CD14-positive monocyte (primary cell): ENCODE results near the gene TAF4. TPM values are rescaled to one million over a fixed set of nuclear protein-coding genes. Genes with fewer than 3 reads are reported as not detected.
A peak's percentile ranks its signal among the peaks of the same experiment; 100 is the strongest.

Experiments used
- DNase-seq, 3 donors: peaks; one replicate each; pipeline ENCODE4 v3.0.0-alpha.2; 2011 to 2022
- H2AFZ ChIP-seq: 2 replicates; pipeline ENCODE4 v1.6.0; 2012; ENCODE audit warnings: mild to moderate bottlenecking, low read depth, low read length, inconsistent platforms; ENCODE audit not compliant: insufficient read depth, poor library complexity, severe bottlenecking
- H3K27ac ChIP-seq, 2 donors: 1 replicate in 1 of 2; 2 replicates in 1 of 2; pipeline ENCODE4 v1.5.1; 2012 to 2013; ENCODE audit warnings: low read length in 2 of 2, control low read depth in 1 of 2, inconsistent platforms in 1 of 2, low read depth in 1 of 2, mild to moderate bottlenecking in 1 of 2
- H3K27me3 ChIP-seq, 2 donors: one replicate each; pipeline versions ENCODE4 v1.6.0 to v1.6.1; 2011 to 2013; ENCODE audit warnings: low read length in 2 of 2; ENCODE audit not compliant: control insufficient read depth in 2 of 2, insufficient read depth in 2 of 2
- H3K36me3 ChIP-seq, 2 donors: replicated peaks in 1 of 2; 1 replicate in 1 of 2; 2 replicates in 1 of 2; pipeline versions ENCODE4 v1.5.1 to v1.6.1; 2012 to 2013; ENCODE audit warnings: low read length in 2 of 2, control low read depth in 1 of 2, inconsistent platforms in 1 of 2, mild to moderate bottlenecking in 1 of 2; ENCODE audit not compliant: insufficient read depth in 2 of 2, control insufficient read depth in 1 of 2
- H3K4me1 ChIP-seq, 2 donors: 1 replicate in 1 of 2; 2 replicates in 1 of 2; pipeline versions ENCODE4 v1.5.1 to v1.6.1; 2012 to 2013; ENCODE audit warnings: low read length in 2 of 2, control low read depth in 1 of 2, inconsistent platforms in 1 of 2, mild to moderate bottlenecking in 1 of 2, moderate library complexity in 1 of 2; ENCODE audit not compliant: insufficient read depth in 2 of 2, control insufficient read depth in 1 of 2
- H3K4me2 ChIP-seq: replicated peaks from 2 replicates; pipeline ENCODE3; 2012; ENCODE audit warnings: low read length, moderate library complexity, mild to moderate bottlenecking; ENCODE audit not compliant: poor library complexity, severe bottlenecking; ENCODE audit errors: extremely low read depth
- H3K4me3 ChIP-seq, 3 experiments: fragments of 200-600 bp in 1 of 3; sonication (generic) in 1 of 3; replicated peaks in 1 of 3; 1 replicate in 2 of 3; 2 replicates in 1 of 3; pipeline ENCODE4 v1.5.1; 2011 to 2013; ENCODE audit warnings: low read length in 3 of 3, mild to moderate bottlenecking in 3 of 3, control low read depth in 2 of 3, low read depth in 2 of 3, inconsistent platforms in 1 of 3, moderate library complexity in 1 of 3
- H3K79me2 ChIP-seq: 2 replicates; pipeline ENCODE4 v1.6.0; 2012; ENCODE audit warnings: mild to moderate bottlenecking, control low read depth, inconsistent platforms, low read length, moderate library complexity; ENCODE audit not compliant: insufficient read depth
- H3K9ac ChIP-seq: 2 replicates; pipeline ENCODE4 v1.6.0; 2017; ENCODE audit warnings: low read length, mild to moderate bottlenecking; ENCODE audit not compliant: insufficient read depth, poor library complexity, severe bottlenecking
- H3K9me3 ChIP-seq, 2 donors: replicated peaks in 1 of 2; 1 replicate in 1 of 2; 2 replicates in 1 of 2; pipeline versions ENCODE4 v1.5.1 to v1.6.1; 2012 to 2013; ENCODE audit warnings: low read length in 2 of 2, control low read depth in 1 of 2; ENCODE audit not compliant: control insufficient read depth in 1 of 2, insufficient read depth in 1 of 2
- H4K20me1 ChIP-seq: 2 replicates; pipeline ENCODE4 v1.6.0; 2012; ENCODE audit warnings: mild to moderate bottlenecking, low read length, control low read depth, moderate library complexity; ENCODE audit not compliant: insufficient read depth
- H3K27ac Mint-ChIP-seq, 7 donors: one replicate each; pipeline ENCODE4 v1.8.0; 2020; ENCODE audit warnings: mild to moderate bottlenecking in 7 of 7, mixed read lengths in 7 of 7, moderate library complexity in 6 of 7, inconsistent platforms in 2 of 7
- H3K27me3 Mint-ChIP-seq, 3 donors: one replicate each; pipeline ENCODE4 v1.8.0; 2021 to 2022; ENCODE audit warnings: low read depth in 3 of 3, mild to moderate bottlenecking in 3 of 3, mixed read lengths in 3 of 3, moderate library complexity in 3 of 3, inconsistent platforms in 1 of 3
- H3K36me3 Mint-ChIP-seq, 2 donors: one replicate each; pipeline ENCODE4 v1.8.0; 2020; ENCODE audit warnings: mixed read lengths in 2 of 2, inconsistent platforms in 1 of 2, mild to moderate bottlenecking in 1 of 2
- H3K4me1 Mint-ChIP-seq: one replicate; pipeline ENCODE4 v1.8.0; 2020; ENCODE audit warnings: mild to moderate bottlenecking, mixed read lengths
- H3K4me3 Mint-ChIP-seq, 2 donors: one replicate each; pipeline ENCODE4 v1.8.0; 2020; ENCODE audit warnings: mild to moderate bottlenecking in 2 of 2, mixed read lengths in 2 of 2, moderate library complexity in 1 of 2
- H3K9me3 Mint-ChIP-seq, 7 donors: one replicate each; pipeline ENCODE4 v1.8.0; 2020 to 2022; ENCODE audit warnings: mixed read lengths in 7 of 7, mild to moderate bottlenecking in 6 of 7, moderate library complexity in 6 of 7, inconsistent platforms in 2 of 7
- CTCF ChIP-seq: fragments of 200-600 bp; IDR thresholded peaks from one replicate; pipeline ENCODE4 v1.8.0; 2022; ENCODE audit warnings: antibody characterized with exemption, mild to moderate bottlenecking
- WGBS: methylation state at CpG from one replicate; pipeline ENCODE4 v1.1.5; 2013; ENCODE audit warnings: missing lambda C conversion rate; ENCODE audit not compliant: insufficient coverage; 5-methylcytosine and 5-hydroxymethylcytosine counted together
- intact Hi-C, 2 donors: fragments of 100-400 bp; cut with micrococcal nuclease; formaldehyde crosslinking; loops; one replicate each; pipeline versions ENCODE4 v1.15.0 to v1.15.1; 2023
- polyA plus RNA-seq, 3 donors: library from polyadenylated mRNA; depleted of rRNA in 1 of 3; unstranded in 2 of 3; stranded (reverse) in 1 of 3; fragments of 300-500 nt in 2 of 3; fragments of >200 nt in 1 of 3; fragmentation: Illumina TruSeq in 2 of 3; gene quantifications; 1 replicate in 2 of 3; 2 replicates in 1 of 3; pipeline ENCODE4 v1.2.3, GENCODE V29; 2012 to 2021

Gene TAF4
- polyA plus RNA-seq, 3 donors, result 0.48 to 14.9 (median 0.99) TPM

GRCh38 chr20:62043131-62043914 is 22.4 kb downstream of the TAF4 start:
- peaks cover 17 to 26% of the 10 kb centered on the region in 2 donors for H3K36me3 Mint-ChIP-seq
- peaks cover 0 to 3% (median 0%) of the 10 kb centered on the region in 3 donors for H3K27me3 Mint-ChIP-seq
- no peak for DNase-seq
- Histone ChIP-seq H3K9me3 (peaks cover 7 to 21% of the 10 kb centered on the region in 2 donors), H3K4me2 (no peak overlapping the region), H3K9ac (no peak overlapping the region), H3K4me3 (no peak overlapping the region), H4K20me1 (peaks cover 80% of the 10 kb centered on the region), H3K36me3 (peaks cover 0 to 5% of the 10 kb centered on the region in 2 donors), H3K27ac (no peak overlapping the region), H3K27me3 (no peaks in the 10 kb centered on the region), H3K79me2 (peaks cover 98% of the 10 kb centered on the region), H2AFZ (no peak overlapping the region), H3K4me1 (no peaks in the 10 kb centered on the region)
- no peak for TF ChIP-seq CTCF
- intact Hi-C loops, result no loop called here
- H3K27ac Mint-ChIP-seq, result peak overlapping the region in 1 of 7 donors; percentile 14
- 88% methylated on average over 17 of the region's 17 CpGs for WGBS
- H3K4me1 Mint-ChIP-seq, result peaks cover 13% of the 10 kb centered on the region
- H3K4me3 Mint-ChIP-seq, result no peak overlapping the region
- H3K9me3 Mint-ChIP-seq, result peaks cover 11 to 25% (median 14%) of the 10 kb centered on the region in 7 donors

GRCh38 chr20:62042025-62042820 is 23.5 kb downstream of the TAF4 start:
- Histone ChIP-seq H3K36me3 (peaks cover 0 to 5% of the 10 kb centered on the region in 2 donors), H2AFZ (no peak overlapping the region), H3K27me3 (no peaks in the 10 kb centered on the region), H3K9ac (no peak overlapping the region), H3K27ac (no peak overlapping the region), H3K4me3 (no peak overlapping the region), H3K4me1 (no peaks in the 10 kb centered on the region), H3K79me2 (peaks cover 98% of the 10 kb centered on the region), H4K20me1 (peaks cover 75% of the 10 kb centered on the region), H3K9me3 (peaks cover 14 to 32% of the 10 kb centered on the region in 2 donors), H3K4me2 (no peak overlapping the region)
- H3K4me3 Mint-ChIP-seq, result no peak overlapping the region
- no peak for DNase-seq
- no peak for TF ChIP-seq CTCF
- H3K36me3 Mint-ChIP-seq, result peaks cover 20 to 35% of the 10 kb centered on the region in 2 donors
- H3K4me1 Mint-ChIP-seq, result peaks cover 13% of the 10 kb centered on the region
- peaks cover 0 to 4% (median 0%) of the 10 kb centered on the region in 3 donors for H3K27me3 Mint-ChIP-seq
- intact Hi-C loops, result no loop called here
- H3K27ac Mint-ChIP-seq, result peak overlapping the region in 2 of 7 donors; percentile 57 to 60
- WGBS, result 98% methylated on average over 13 of the region's 22 CpGs
- H3K9me3 Mint-ChIP-seq, result peaks cover 19 to 35% (median 24%) of the 10 kb centered on the region in 7 donors
